ENCODE data around the gene SERPIND1.
A peak's percentile ranks its signal among the peaks of the same experiment; 100 is the strongest.

The SERPIND1 gene

GRCh38 chr22:20775342-20775895 lies 1.5 kb downstream of the SERPIND1 start:
- no peak for DNase-seq (ENCODE audit: low read depth in 2 of 2)

- no peak for DNase-seq (ENCODE audit: low read depth in 2 of 2)
These were observed 2.9 kb downstream of the SERPIND1 start for GRCh38 chr22:20776624-20777405.

GRCh38 chr22:20777420-20778177 lies 3.7 kb downstream of the SERPIND1 start:
- DNase-seq (ENCODE audit: low read depth in 2 of 2) = no peak

GRCh38 chr22:20779014-20779817 lies 5.3 kb downstream of the SERPIND1 start:
- no peak for DNase-seq (ENCODE audit: low read depth in 2 of 2)

- no peak for DNase-seq (ENCODE audit: low read depth in 2 of 2)
These were observed 5.9 kb downstream of the SERPIND1 start for GRCh38 chr22:20779818-20780158.

- no peak for DNase-seq (ENCODE audit: low read depth in 2 of 2)
These were observed 7.5 kb downstream of the SERPIND1 start for GRCh38 chr22:20781272-20781990.

GRCh38 chr22:20782083-20782482 lies 8.2 kb downstream of the SERPIND1 start:
- DNase-seq (ENCODE audit: low read depth in 2 of 2) = no peak

GRCh38 chr22:20782596-20783299 lies 8.8 kb downstream of the SERPIND1 start:
- DNase-seq (ENCODE audit: low read depth in 2 of 2) = no peak

- no peak for DNase-seq (ENCODE audit: low read depth in 2 of 2)
These were observed 9.4 kb downstream of the SERPIND1 start for GRCh38 chr22:20783300-20783673.

- DNase-seq (ENCODE audit: low read depth in 2 of 2) = peak; percentile 5 to 11
These were observed 10.2 kb downstream of the SERPIND1 start for GRCh38 chr22:20783844-20784723.

- DNase-seq (ENCODE audit: low read depth in 2 of 2) = no peak
These were observed 11.5 kb downstream of the SERPIND1 start for GRCh38 chr22:20785415-20785814.

GRCh38 chr22:20786048-20786447 lies 12.1 kb downstream of the SERPIND1 start:
- DNase-seq (ENCODE audit: low read depth in 2 of 2) = no peak

GRCh38 chr22:20786536-20786979 lies 12.6 kb downstream of the SERPIND1 start:
- DNase-seq (ENCODE audit: low read depth in 2 of 2) = no peak

GRCh38 chr22:20787223-20787622 lies 13.3 kb downstream of the SERPIND1 start:
- DNase-seq (ENCODE audit: low read depth in 2 of 2) = no peak

- DNase-seq (ENCODE audit: low read depth in 2 of 2) = no peak
These were observed 14.1 kb downstream of the SERPIND1 start for GRCh38 chr22:20787746-20788626.

- DNase-seq (ENCODE audit: low read depth in 2 of 2) = no peak
These were observed 14.9 kb downstream of the SERPIND1 start for GRCh38 chr22:20788627-20789344.

GRCh38 chr22:20792221-20792965 lies 18.5 kb downstream of the SERPIND1 start:
- no peak for DNase-seq (ENCODE audit: low read depth in 2 of 2)

Data from stimulated activated CD8-positive, alpha-beta memory T cell treated with anti-CD3 and anti-CD28 coated beads, Interleukin-7, amount 100 ng/mL, for 4 hours (primary cell).